Epithelial cell of esophagus (primary cell): Measurements from ENCODE around the gene POU6F2.

Experiments used
- DNase-seq: peaks from one replicate; pipeline ENCODE4 v3.0.0; 2010; ENCODE audit warnings: low read depth
- H3K4me3 ChIP-seq: 2 replicates; pipeline ENCODE4 v1.5.1; 2011; ENCODE audit warnings: mild to moderate bottlenecking, low read length, control low read depth
- CTCF ChIP-seq: IDR thresholded peaks from 2 replicates; pipeline ENCODE4 v1.5.1; 2011; ENCODE audit warnings: low read depth, mild to moderate bottlenecking, low read length, control low read depth, inconsistent platforms; ENCODE audit not compliant: insufficient read depth; ENCODE audit errors: missing control alignments

The POU6F2 gene

GRCh38 chr7:39429421-39429820, 451.7 kb downstream of the POU6F2 start:
- no peak for TF ChIP-seq CTCF
- no peak for DNase-seq
- no peak overlapping the region for H3K4me3 ChIP-seq

DNA sequence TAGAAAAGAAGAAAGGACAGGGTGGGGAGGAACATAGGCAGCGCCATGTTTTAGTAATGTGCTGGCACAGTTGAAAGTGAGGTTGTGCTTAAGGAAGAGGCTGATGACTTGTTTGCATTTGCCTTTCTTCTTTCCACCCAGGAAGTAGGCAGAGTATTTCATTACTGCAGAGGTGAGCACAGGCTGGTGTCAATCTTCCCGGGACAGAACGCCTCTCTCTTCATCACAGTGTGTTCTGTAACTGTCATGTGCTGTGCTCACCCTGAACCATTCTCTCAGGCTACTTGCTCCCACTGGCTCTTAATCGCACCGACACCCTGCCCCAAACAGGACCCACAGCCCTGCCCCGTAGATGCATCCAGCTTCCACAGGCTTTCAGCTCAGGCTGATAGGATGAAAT, 452.7 kb downstream of the POU6F2 start:
- no peak for DNase-seq
- no peak for TF ChIP-seq CTCF
- no peak overlapping the region for H3K4me3 ChIP-seq

DNA sequence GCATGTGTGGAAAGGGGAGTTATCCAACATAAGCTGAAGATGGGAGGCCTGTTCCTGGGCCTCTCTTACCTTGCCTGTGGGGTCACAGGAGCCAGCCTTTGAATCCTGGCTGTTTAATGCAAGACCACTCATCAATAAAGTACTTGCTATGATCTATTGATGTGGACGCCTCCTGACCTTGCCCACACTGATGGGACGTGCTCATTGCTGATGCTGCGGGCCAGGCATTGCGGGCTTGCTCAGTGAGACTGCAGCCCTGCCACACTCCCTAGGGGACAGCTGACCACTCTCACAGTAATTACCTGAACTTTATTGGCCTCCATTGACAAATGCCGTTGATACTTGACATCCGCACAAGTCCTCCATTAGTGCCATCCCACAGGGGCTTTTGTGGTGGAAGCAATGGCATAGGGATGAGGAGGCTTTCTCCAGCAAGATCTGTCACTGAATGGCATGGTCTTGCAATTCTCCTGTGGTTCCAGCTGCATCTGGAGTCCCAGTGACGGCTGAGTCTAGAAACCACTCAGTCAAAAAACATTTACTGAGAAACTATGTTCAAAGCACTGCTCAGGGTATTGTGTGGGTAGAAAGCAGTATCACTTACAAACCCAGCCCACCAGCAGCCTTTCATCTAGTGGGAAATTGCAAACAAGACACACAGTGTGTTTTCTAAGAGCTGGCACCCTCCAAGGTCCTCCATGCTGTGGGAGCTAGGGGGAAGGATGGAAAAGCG, 453.4 kb downstream of the POU6F2 start:
- DNase-seq: no peak
- H3K4me3 ChIP-seq: no peak overlapping the region
- TF ChIP-seq CTCF: no peak

DNA sequence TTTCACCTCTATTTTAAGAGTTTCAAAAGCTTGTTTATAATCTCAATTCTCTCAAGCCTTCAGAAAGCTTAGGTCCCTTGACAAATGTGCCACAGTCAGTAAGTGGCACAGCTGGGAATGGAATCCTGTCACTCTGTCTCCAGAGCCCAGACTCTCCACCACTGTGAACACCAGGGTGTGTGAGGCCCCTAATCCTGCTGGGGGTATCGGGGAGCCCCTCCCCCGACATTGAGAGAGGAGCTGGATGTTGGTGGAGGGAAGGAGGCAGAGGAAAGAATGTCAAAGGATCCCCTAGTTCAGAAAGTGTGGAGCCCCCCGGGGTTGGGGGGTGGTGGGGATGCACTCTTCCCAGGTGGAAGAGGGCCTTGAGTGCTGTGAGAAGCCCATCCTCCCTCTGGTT, 454.7 kb downstream of the POU6F2 start:
- no peak overlapping the region for H3K4me3 ChIP-seq
- no peak for DNase-seq
- no peak for TF ChIP-seq CTCF

DNA sequence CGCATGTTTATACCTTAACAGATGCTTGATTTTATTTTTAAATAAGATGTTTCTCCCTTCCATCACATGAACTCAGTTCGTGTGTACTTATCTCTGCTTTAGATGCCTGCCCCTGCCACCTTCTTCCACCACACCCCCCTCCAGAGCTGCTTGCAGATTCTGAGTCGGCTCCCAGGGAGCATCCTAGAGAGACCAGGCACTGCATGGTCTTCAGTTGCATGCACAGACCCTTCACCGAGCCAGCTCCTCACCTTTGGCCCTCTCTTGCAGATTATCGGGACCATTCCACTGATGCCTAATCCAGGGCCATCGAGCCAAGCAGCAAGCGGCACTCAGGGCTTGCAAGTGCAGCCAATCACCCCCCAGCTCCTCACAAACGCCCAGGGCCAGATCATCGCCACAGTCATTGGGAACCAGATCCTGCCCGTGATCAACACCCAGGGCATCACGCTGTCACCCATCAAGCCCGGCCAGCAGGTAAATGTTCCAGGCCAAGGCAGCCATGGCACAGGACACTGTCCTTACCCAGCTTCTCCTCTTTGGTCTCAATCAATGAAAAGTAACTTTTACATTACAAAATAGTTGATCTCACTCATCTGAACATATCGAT, 455.2 kb downstream of the POU6F2 start:
- H3K4me3 ChIP-seq: no peak overlapping the region
- no peak for TF ChIP-seq CTCF
- DNase-seq: no peak

DNA sequence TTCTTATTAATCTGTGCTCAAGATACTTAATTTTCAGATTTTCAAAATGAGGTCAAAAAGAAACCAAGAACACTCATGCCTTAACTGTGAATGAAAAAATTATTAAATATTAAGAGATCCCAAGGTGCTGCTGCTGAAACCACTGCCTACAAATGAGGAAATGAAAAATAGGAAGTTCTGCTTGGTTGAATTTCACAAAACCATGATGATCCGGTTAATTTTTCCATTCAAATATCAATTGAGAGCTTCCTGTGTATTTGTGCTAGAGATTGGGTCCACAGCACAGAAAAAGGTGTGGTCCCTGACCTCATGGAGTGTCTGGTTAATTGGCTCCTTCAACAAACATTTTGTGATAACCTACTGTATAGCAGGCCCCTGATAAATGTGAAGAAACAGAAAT, 455.8 kb downstream of the POU6F2 start:
- H3K4me3 ChIP-seq: no peak overlapping the region
- DNase-seq: no peak
- no peak for TF ChIP-seq CTCF

DNA sequence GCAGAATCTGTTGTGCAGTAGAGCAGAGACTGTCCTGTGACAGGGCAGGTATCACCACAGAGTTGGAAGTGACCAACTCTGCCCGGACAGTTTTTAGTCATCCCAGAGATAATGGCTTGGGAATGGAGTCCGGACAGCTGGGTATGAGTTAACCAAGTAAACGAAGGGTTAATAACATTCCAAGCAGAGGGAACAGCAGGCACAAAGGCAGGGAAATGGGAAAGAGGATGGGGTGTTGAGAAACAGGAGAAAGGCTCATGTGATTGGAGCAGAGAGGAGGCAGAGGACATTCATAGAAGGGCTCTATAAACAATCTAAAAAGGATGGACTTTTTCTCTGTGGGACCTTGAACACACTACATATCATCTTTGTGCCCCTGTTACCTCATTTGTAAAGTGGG, 456.3 kb downstream of the POU6F2 start:
- no peak for TF ChIP-seq CTCF
- no peak for DNase-seq
- no peak overlapping the region for H3K4me3 ChIP-seq
